Right lobe of liver (tissue), 6 donors: ENCODE data around the gene CYBA. TPM values are rescaled to one million over a fixed set of nuclear protein-coding genes. Genes with fewer than 3 reads are reported as not detected.

Experiments used
- ATAC-seq, 4 donors: fragments of 200-7000 bp; cut with Tn5 transposase; one replicate each; pipeline ENCODE4 v1.9.1; 2020; ENCODE audit warnings: mild to moderate bottlenecking in 4 of 4, moderate library complexity in 4 of 4
- DNase-seq, 3 donors: peaks; one replicate each; pipeline ENCODE4 v3.0.0-alpha.2; 2020
- H3K27ac ChIP-seq, 3 donors: fragments of 200-600 bp; one replicate each; pipeline ENCODE4 v1.8.0; 2022
- H3K27me3 ChIP-seq, 2 donors: fragments of 200-600 bp; one replicate each; pipeline ENCODE4 v1.8.0; 2022
- H3K36me3 ChIP-seq, 4 donors: fragments of 200-600 bp; sonication (generic) in 1 of 4; one replicate each; pipeline versions ENCODE4 v1.5.1 to v1.8.0; 2017 to 2022; ENCODE audit warnings: control low read depth in 1 of 4
- H3K4me1 ChIP-seq, 4 donors: fragments of 200-600 bp; sonication (generic) in 1 of 4; one replicate each; pipeline versions ENCODE4 v1.5.1 to v1.8.0; 2017 to 2022; ENCODE audit warnings: control low read depth in 1 of 4
- H3K4me3 ChIP-seq, 3 donors: fragments of 200-600 bp; one replicate each; pipeline ENCODE4 v1.8.0; 2022
- H3K9me3 ChIP-seq, 4 donors: fragments of 200-600 bp; sonication (generic) in 1 of 4; one replicate each; pipeline versions ENCODE4 v1.5.1 to v1.8.0; 2017 to 2022; ENCODE audit warnings: control low read depth in 1 of 4
- POLR2A ChIP-seq: fragments of 450-650 bp; IDR thresholded peaks from one replicate; pipeline ENCODE4 v1.6.1; 2017; ENCODE audit warnings: antibody characterized with exemption, mild to moderate bottlenecking
- WGBS: methylation state at CpG from one replicate; pipeline ENCODE4 v1.1.6; 2018; ENCODE audit warnings: low coverage, low lambda C conversion rate; ENCODE audit not compliant: insufficient coverage; ENCODE audit errors: missing lambda C conversion rate; 5-methylcytosine and 5-hydroxymethylcytosine counted together
- intact Hi-C, 2 donors: fragments of 100-400 bp; cut with DNase I; formaldehyde crosslinking; loops; one replicate each; pipeline versions ENCODE4 v1.11.2 to v1.14.1; 2022
- total RNA-seq, 6 experiments: library from RNA; depleted of rRNA in 2 of 6; stranded (reverse); fragments of >200 nt in 2 of 6; fragmentation: NEBNext Ultra II Directional in 3 of 6; extraction: Animal tissue kit (Norgen Biotek cat#: 25700) in 3 of 6; gene quantifications; one replicate each; pipeline versions ENCODE4 v1.1.0 to v1.2.4, GENCODE V29; 2016 to 2023
- TF ChIP-seq, protein P1 (sequence below), 4 donors: fragments of 200-600 bp in 3 of 4; fragments of 450-650 bp in 1 of 4; IDR thresholded peaks; one replicate each; pipeline versions ENCODE4 v1.5.1 to v1.8.0; 2016 to 2022; ENCODE audit warnings: antibody characterized with exemption in 4 of 4, mild to moderate bottlenecking in 2 of 4
- donor health status: DM: no; HTN: yes; CAD: no.
- donor health status: DM: no; HTN: no; CAD: no.
- donor health status: DM: no; HTN: no; CAD: no.
- donor health status: DM: no; HTN: yes; CAD: no.
- donor health status: DM: no; HTN: yes; CAD: no.

Gene CYBA
- total RNA-seq, 6 experiments from 2014 or later = 22.8 to 70.0 (median 41.3) TPM

DNA sequence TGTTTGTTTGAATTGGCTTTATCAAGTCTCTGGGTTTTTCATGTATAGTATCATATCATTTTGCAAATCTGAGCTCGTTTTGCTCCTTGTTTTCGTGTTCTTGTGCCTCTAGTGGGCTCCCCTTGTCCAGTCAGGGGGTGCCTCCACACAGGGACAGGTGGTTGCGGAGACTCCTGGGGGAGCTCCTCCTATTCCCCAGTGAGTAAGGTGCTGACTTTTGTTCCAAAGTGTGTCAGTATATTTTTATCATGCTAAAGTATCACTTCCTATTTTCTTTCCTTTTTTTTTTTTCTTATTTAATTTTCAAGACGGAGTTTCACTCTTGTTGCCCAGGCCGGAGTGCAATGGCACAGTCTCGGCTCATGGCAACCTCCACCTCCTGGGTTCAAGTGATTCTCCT, 42.8 kb downstream of the CYBA start:
- TF ChIP-seq, protein P1, sequence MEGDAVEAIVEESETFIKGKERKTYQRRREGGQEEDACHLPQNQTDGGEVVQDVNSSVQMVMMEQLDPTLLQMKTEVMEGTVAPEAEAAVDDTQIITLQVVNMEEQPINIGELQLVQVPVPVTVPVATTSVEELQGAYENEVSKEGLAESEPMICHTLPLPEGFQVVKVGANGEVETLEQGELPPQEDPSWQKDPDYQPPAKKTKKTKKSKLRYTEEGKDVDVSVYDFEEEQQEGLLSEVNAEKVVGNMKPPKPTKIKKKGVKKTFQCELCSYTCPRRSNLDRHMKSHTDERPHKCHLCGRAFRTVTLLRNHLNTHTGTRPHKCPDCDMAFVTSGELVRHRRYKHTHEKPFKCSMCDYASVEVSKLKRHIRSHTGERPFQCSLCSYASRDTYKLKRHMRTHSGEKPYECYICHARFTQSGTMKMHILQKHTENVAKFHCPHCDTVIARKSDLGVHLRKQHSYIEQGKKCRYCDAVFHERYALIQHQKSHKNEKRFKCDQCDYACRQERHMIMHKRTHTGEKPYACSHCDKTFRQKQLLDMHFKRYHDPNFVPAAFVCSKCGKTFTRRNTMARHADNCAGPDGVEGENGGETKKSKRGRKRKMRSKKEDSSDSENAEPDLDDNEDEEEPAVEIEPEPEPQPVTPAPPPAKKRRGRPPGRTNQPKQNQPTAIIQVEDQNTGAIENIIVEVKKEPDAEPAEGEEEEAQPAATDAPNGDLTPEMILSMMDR (IDR thresholded peaks at IDR 0.05) = no peak
- no peak for TF ChIP-seq POLR2A
- H3K9me3 ChIP-seq = no peaks in the 10 kb centered on the region
- no peaks in the 10 kb centered on the region for H3K27me3 ChIP-seq
- intact Hi-C loops = no loop called here
- H3K4me3 ChIP-seq = no peak overlapping the region
- DNase-seq (no peak), ATAC-seq (no peak)
- 78% methylated on average over 6 of the region's 6 CpGs for WGBS
- H3K27ac ChIP-seq = no peak overlapping the region
- H3K36me3 ChIP-seq = peaks cover 0 to 20% (median 8%) of the 10 kb centered on the region in 4 donors
- no peaks in the 10 kb centered on the region for H3K4me1 ChIP-seq

DNA sequence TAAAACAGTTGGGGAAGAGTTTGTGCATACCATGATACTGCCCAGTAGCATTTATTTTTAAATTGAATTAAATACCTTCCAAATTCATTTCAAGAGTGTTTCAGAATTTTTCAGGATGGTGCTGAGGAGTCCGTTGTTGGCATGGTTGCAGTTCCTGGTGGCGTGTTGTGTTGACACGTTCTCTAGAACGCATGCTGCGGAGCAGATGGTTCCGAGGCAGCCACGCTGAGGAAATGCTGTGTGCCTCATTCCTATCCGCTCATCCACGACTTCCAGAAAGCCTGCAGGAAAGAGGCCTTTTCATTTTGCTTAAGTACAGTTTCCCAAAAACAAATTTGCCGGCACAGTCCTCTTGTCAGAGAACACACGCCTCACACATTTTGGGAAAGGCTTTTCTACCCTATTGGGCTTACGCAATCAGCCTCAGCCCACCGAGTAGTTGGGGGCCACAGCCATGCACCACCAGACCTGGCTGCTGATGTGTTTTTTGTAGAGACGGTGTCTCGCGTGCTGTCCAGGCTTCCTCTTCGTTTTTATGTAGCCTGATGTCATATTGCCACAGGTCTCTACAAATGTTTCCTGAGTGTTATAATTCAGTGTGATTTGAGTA, 44.6 kb downstream of the CYBA start:
- intact Hi-C loops = no loop called here
- Histone ChIP-seq H3K27me3 (no peaks in the 10 kb centered on the region), H3K4me1 (peaks cover 0 to 15% (median 9%) of the 10 kb centered on the region in 4 donors), H3K4me3 (no peak overlapping the region), H3K36me3 (peaks cover 0 to 16% (median 8%) of the 10 kb centered on the region in 4 donors), H3K9me3 (no peaks in the 10 kb centered on the region), H3K27ac (no peak overlapping the region)
- WGBS = 81% methylated on average over 11 of the region's 17 CpGs
- DNase-seq = no peak
- ATAC-seq = no peak
- TF ChIP-seq POLR2A = no peak
- TF ChIP-seq, protein P1 (IDR thresholded peaks at IDR 0.05) = no peak

DNA sequence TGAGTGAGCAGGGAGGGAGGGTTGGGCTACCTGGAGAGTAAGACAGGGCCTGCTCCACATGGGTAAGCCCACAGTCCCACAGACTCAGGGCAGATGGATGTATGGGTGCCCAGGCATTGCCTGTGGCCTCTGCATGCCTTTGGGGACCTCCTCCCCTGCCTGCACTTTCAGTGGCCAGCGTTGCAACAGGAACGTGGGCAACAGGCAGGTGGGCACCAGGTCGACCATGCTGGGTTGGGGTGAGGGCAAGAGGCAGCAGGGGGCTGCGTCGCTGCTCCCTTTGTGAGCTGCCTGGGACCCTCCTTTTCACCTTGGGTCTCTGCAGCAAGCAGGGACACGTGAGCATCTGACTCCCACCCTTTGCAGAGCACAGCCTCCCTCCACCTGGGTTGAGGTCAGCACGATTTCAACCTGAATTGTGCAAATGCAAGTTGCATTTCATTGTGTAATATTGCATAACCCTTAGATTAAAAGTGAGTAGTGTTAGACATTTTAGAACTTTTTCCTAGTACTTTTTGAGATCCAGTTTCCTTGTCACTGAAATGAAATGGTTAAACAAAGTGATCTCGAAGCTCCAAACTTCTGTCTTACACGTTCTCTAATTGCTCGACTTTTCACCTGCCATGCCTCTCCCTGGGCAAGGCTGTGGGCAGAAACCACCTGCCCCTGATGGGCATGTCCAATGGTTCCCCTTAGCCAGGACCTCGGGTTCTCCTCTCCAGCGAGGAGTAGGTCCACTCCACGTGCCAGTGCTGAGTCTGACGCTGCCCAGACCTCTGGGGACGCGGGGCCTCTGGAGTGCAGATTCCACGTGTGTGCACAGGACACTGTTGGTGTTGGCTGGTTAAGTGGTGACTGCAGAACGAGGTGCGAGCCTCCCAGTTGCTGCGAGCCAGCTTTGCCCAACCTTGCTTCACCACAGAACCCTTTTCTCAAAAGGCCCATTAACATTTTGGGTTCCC, 45.4 kb downstream of the CYBA start:
- DNase-seq = no peak
- Histone ChIP-seq H3K36me3 (peaks cover 0 to 16% (median 9%) of the 10 kb centered on the region in 4 donors), H3K27me3 (no peaks in the 10 kb centered on the region), H3K4me1 (peaks cover 0 to 20% (median 10%) of the 10 kb centered on the region in 4 donors), H3K27ac (no peak overlapping the region), H3K4me3 (no peak overlapping the region), H3K9me3 (no peaks in the 10 kb centered on the region)
- no peak for ATAC-seq
- intact Hi-C loops = no loop called here
- TF ChIP-seq, protein P1 (IDR thresholded peaks at IDR 0.05) = no peak
- TF ChIP-seq POLR2A = no peak
- WGBS = 59% methylated on average over 11 of the region's 20 CpGs

DNA sequence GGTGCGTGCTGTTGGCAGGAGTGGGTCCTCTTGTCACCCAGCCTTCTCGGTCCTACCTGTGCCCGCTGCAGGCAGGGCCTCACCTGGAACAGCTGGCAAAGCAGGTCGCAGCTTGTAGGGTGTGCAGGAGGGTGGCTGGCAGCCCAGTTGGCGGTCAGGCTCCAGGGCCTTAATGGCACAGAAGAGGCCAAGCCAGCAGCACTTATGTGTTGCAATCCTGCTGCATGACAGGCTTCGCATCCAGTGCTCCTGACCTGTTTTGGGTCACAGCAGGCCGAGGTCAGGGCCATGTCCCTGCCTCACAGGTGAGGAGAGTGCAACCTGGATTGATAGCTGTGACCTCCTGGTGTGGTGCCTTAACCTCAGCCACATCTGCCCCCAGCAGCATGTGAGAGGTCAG, 48.8 kb downstream of the CYBA start:
- H3K9me3 ChIP-seq = no peaks in the 10 kb centered on the region
- H3K27ac ChIP-seq = peak overlapping the region in 1 of 3 donors; percentile 45
- ATAC-seq (peak; percentile 78 to 92 (median 88)), DNase-seq (peak; percentile 84 to 98 (median 97))
- no CpG with 5 or more reads among the region's 7 CpGs for WGBS
- TF ChIP-seq, protein P1 (IDR thresholded peaks at IDR 0.05) = no peak
- TF ChIP-seq POLR2A = no peak
- H3K27me3 ChIP-seq = no peaks in the 10 kb centered on the region
- intact Hi-C loops = no loop called here
- peaks cover 0 to 13% (median under 1%) of the 10 kb centered on the region in 4 donors for H3K36me3 ChIP-seq
- peaks cover 0 to 37% (median 17%) of the 10 kb centered on the region in 4 donors for H3K4me1 ChIP-seq
- H3K4me3 ChIP-seq = no peak overlapping the region
